T-helper 1 cell treated with Interleukin-12 subunit alpha and Interleukin-12 subunit beta and Interleukin-4 antibody, amounts not matched to agents 30 μg/mL and 1 μg/mL, for 36 hours (primary cell): ENCODE measurements around the gene ZNF101.
A peak's percentile ranks its signal among the peaks of the same experiment; 100 is the strongest.

Experiments
- H3K27ac Mint-ChIP-seq: one replicate; pipeline ENCODE4 v1.8.0; 2021; ENCODE audit warnings: mild to moderate bottlenecking, mixed read lengths
- H3K27me3 Mint-ChIP-seq: one replicate; pipeline ENCODE4 v1.8.0; 2021; ENCODE audit warnings: low read depth, mixed read lengths
- H3K36me3 Mint-ChIP-seq: one replicate; pipeline ENCODE4 v1.8.0; 2021; ENCODE audit warnings: low read depth, mixed read lengths
- H3K4me1 Mint-ChIP-seq: one replicate; pipeline ENCODE4 v1.8.0; 2021; ENCODE audit warnings: low read depth, mixed read lengths
- H3K4me3 Mint-ChIP-seq: one replicate; pipeline ENCODE4 v1.8.0; 2021; ENCODE audit warnings: mild to moderate bottlenecking, moderate library complexity, mixed read lengths
- H3K9me3 Mint-ChIP-seq: one replicate; pipeline ENCODE4 v1.8.0; 2021; ENCODE audit warnings: mixed read lengths

The ZNF101 gene

GRCh38 chr19:19668230-19669012 lies at the start of gene ZNF101:
Gene ZNF101 (plus strand): TSS chr19:19668839. CDS start chr19:19668964, 125 bp downstream.
- Mint-ChIP-seq H3K4me3 (peak within 1 kb of the TSS; percentile 81), H3K4me1 (peaks cover 13% of the 10 kb centered on the region), H3K27me3 (no peaks in the 10 kb centered on the region), H3K36me3 (peaks cover 49% of the 10 kb centered on the region), H3K27ac (peak within 1 kb of the TSS; percentile 96), H3K9me3 (peaks cover 28% of the 10 kb centered on the region)

GRCh38 chr19:19619181-19619848 lies 49.3 kb upstream of the ZNF101 start:
- Mint-ChIP-seq H3K9me3 (no peaks in the 10 kb centered on the region), H3K36me3 (peaks cover 25% of the 10 kb centered on the region), H3K4me3 (peak overlapping the region; percentile 87), H3K27me3 (no peaks in the 10 kb centered on the region), H3K4me1 (peaks cover 37% of the 10 kb centered on the region), H3K27ac (peak overlapping the region; percentile 90)

GRCh38 chr19:19619849-19620210 lies 48.8 kb upstream of the ZNF101 start:
- no peaks in the 10 kb centered on the region for H3K27me3 Mint-ChIP-seq

GRCh38 chr19:19623383-19623782 lies 45.3 kb upstream of the ZNF101 start:
- H3K27me3 Mint-ChIP-seq = no peaks in the 10 kb centered on the region

More at GRCh38 chr19:19619849-19620210, 48.8 kb upstream of the ZNF101 start:
- Mint-ChIP-seq H3K9me3 (no peaks in the 10 kb centered on the region), H3K27ac (peak overlapping the region; percentile 31), H3K4me1 (peaks cover 37% of the 10 kb centered on the region), H3K36me3 (peaks cover 26% of the 10 kb centered on the region), H3K4me3 (no peak overlapping the region)

GRCh38 chr19:19624032-19624570 lies 44.5 kb upstream of the ZNF101 start:
- Mint-ChIP-seq H3K4me3 (no peak overlapping the region), H3K9me3 (no peaks in the 10 kb centered on the region), H3K4me1 (peaks cover 20% of the 10 kb centered on the region), H3K27ac (no peak overlapping the region), H3K27me3 (no peaks in the 10 kb centered on the region), H3K36me3 (peaks cover 24% of the 10 kb centered on the region)

More at GRCh38 chr19:19623383-19623782, 45.3 kb upstream of the ZNF101 start:
- H3K4me3 Mint-ChIP-seq = no peak overlapping the region
- peaks cover 24% of the 10 kb centered on the region for H3K4me1 Mint-ChIP-seq
- H3K9me3 Mint-ChIP-seq = no peaks in the 10 kb centered on the region
- H3K27ac Mint-ChIP-seq = no peak overlapping the region
- peaks cover 24% of the 10 kb centered on the region for H3K36me3 Mint-ChIP-seq

- peak overlapping the region; percentile 96 for H3K27ac Mint-ChIP-seq
- H3K36me3 Mint-ChIP-seq = peaks cover 28% of the 10 kb centered on the region
- H3K4me3 Mint-ChIP-seq = peak overlapping the region; percentile 97
- H3K9me3 Mint-ChIP-seq = no peaks in the 10 kb centered on the region
- no peaks in the 10 kb centered on the region for H3K27me3 Mint-ChIP-seq
- H3K4me1 Mint-ChIP-seq = peaks cover 15% of the 10 kb centered on the region
Measured at GRCh38 chr19:19626516-19627472, 41.8 kb upstream of the ZNF101 start.

- Mint-ChIP-seq H3K27ac (peak within 1 kb of the TSS; percentile 96), H3K4me3 (peak within 1 kb of the TSS; percentile 97), H3K27me3 (no peaks in the 10 kb centered on the region), H3K36me3 (peaks cover 29% of the 10 kb centered on the region), H3K4me1 (peaks cover 15% of the 10 kb centered on the region), H3K9me3 (no peaks in the 10 kb centered on the region)
Measured at GRCh38 chr19:19627621-19628500, 40.8 kb upstream of the ZNF101 start, which contains the start of gene LPAR2. Gene LPAR2 (minus strand): TSS chr19:19628220. CDS start chr19:19627275, 945 bp downstream.

- Mint-ChIP-seq H3K27me3 (no peaks in the 10 kb centered on the region), H3K4me1 (peaks cover 18% of the 10 kb centered on the region), H3K27ac (peak overlapping the region; percentile 45), H3K4me3 (peak overlapping the region; percentile 69), H3K36me3 (peaks cover 36% of the 10 kb centered on the region), H3K9me3 (no peaks in the 10 kb centered on the region)
Measured at GRCh38 chr19:19628501-19629134, 40.0 kb upstream of the ZNF101 start.

- Mint-ChIP-seq H3K9me3 (no peaks in the 10 kb centered on the region), H3K27ac (no peak overlapping the region), H3K4me1 (peaks cover 24% of the 10 kb centered on the region), H3K4me3 (no peak overlapping the region), H3K36me3 (peaks cover 37% of the 10 kb centered on the region), H3K27me3 (no peaks in the 10 kb centered on the region)
Measured at GRCh38 chr19:19630062-19630414, 38.6 kb upstream of the ZNF101 start.

GRCh38 chr19:19630426-19630825 lies 38.2 kb upstream of the ZNF101 start:
- Mint-ChIP-seq H3K4me3 (no peak overlapping the region), H3K36me3 (peaks cover 39% of the 10 kb centered on the region), H3K27me3 (no peaks in the 10 kb centered on the region), H3K27ac (no peak overlapping the region), H3K9me3 (no peaks in the 10 kb centered on the region), H3K4me1 (peaks cover 26% of the 10 kb centered on the region)

GRCh38 chr19:19631346-19631745 lies 37.3 kb upstream of the ZNF101 start:
- no peak overlapping the region for H3K4me3 Mint-ChIP-seq
- H3K36me3 Mint-ChIP-seq = peaks cover 42% of the 10 kb centered on the region
- no peaks in the 10 kb centered on the region for H3K27me3 Mint-ChIP-seq
- H3K27ac Mint-ChIP-seq = no peak overlapping the region
- no peaks in the 10 kb centered on the region for H3K9me3 Mint-ChIP-seq
- H3K4me1 Mint-ChIP-seq = peaks cover 26% of the 10 kb centered on the region

- no peaks in the 10 kb centered on the region for H3K27me3 Mint-ChIP-seq
- peaks cover 41% of the 10 kb centered on the region for H3K36me3 Mint-ChIP-seq
- peaks cover 18% of the 10 kb centered on the region for H3K4me1 Mint-ChIP-seq
- H3K4me3 Mint-ChIP-seq = no peak overlapping the region
- peak overlapping the region; percentile 21 for H3K27ac Mint-ChIP-seq
- no peaks in the 10 kb centered on the region for H3K9me3 Mint-ChIP-seq
Measured at GRCh38 chr19:19632661-19633060, 36.0 kb upstream of the ZNF101 start.
